GM18498 (cell line): Measurements from ENCODE around the gene TRAPPC13.
"Not testable (repeated sequence)": the region's sequence is repeated elsewhere in the genome, so short reads cannot be mapped to it uniquely, and the experiment has no call there.

Experiments
- ATAC-seq: cut with Tn5 transposase; IDR thresholded peaks from one replicate; pipeline ENCODE4 v1.9.1; 2021; ENCODE audit warnings: mild to moderate bottlenecking, moderate library complexity; ENCODE audit not compliant: unreplicated experiment

The TRAPPC13 gene, protein sequence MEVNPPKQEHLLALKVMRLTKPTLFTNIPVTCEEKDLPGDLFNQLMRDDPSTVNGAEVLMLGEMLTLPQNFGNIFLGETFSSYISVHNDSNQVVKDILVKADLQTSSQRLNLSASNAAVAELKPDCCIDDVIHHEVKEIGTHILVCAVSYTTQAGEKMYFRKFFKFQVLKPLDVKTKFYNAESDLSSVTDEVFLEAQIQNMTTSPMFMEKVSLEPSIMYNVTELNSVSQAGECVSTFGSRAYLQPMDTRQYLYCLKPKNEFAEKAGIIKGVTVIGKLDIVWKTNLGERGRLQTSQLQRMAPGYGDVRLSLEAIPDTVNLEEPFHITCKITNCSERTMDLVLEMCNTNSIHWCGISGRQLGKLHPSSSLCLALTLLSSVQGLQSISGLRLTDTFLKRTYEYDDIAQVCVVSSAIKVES

DNA sequence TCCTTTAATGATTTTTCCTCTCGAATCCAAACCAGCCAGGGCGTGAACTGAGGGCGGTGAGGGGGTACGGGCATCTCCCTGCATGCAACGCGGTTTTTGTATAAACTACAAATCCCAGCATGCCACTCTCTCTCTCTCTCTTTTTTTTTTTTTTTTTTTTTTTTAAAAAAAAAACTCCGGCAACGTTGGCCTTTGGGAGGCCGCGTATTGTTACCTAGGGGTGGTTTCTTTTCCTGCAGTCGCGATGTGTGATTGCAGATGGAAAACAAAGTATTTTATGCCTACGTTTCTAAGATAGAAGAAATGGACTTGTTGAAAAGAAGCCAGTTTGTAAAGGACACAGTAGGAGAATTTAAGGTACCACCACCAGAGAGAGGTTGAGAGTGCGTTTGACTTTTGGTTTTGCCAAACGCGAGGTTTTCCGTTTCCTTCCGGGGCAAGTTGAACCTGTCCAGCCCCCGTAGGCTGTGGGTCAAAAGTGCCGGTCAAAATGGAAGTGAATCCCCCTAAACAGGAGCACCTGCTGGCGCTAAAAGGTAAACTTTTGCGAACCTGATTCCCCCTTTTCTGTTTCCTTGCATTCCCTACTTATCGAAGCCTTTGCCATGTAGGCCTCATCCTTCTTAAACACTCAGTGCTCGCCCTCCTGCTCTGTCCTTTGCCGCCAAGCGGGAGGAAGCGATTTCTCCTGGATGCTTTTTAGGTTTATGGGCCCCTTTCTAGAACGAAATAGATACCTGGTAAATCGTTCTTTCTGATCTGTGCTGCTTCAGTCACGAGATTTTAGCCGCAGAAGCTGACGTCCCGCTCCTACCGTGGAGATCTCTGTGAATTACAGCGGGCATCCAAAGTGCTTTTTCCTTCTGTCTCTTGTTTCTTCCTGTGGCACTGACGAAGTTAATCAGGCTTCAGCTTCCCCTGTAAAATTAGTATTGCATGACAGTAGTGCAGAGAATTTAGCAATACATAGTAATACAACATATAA lies at the start of gene TRAPPC13, which contains the start of gene SHLD3:
Gene TRAPPC13 (plus strand): TSS at position 457 of the 985 bp plus-strand sequence. CDS start 34 bp downstream, at position 491.
Gene SHLD3 (plus strand): TSS at position 457 of the 985 bp plus-strand sequence. CDS start 4,561 bp downstream, outside the sequence.
- peak; percentile 76 for ATAC-seq

DNA sequence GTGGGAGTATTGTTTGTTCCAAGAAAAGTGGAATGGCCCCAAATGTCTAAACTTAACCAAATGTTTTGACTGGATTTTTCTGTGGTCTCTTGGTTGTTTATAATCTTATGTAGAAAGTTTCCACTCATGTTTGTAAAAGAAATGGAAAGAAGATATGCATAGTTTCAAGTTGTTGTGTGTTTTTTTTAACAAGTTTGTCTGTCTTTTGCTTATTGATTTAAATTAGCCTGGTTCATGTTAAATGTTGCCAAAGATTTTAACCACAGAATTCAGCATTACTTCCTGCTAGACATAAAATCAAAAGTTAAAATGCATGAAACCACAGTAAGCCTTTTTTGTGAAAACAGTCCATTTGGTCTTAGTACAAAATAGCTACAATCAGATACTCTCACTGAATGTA lies 47.7 kb upstream of the TRAPPC13 start:
- ATAC-seq = no peak

DNA sequence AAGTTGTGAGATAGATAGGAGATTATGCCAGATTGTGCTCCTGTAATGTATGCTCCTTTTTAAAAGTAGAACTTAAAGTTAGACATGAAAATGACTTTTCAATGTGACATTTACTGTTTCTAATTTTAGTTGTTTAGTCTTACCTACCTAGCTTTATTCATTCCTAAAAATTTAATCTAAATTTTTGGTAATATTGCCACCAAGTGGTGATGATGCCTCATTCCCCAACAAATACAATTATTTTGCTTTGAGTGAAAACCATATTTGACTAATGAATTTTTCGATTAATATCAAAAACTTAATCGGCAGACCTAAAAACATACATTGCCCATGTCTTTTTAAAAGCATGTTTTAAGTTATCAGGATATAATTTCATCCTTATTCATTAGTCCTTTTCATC lies 36.1 kb upstream of the TRAPPC13 start:
- no peak for ATAC-seq

DNA sequence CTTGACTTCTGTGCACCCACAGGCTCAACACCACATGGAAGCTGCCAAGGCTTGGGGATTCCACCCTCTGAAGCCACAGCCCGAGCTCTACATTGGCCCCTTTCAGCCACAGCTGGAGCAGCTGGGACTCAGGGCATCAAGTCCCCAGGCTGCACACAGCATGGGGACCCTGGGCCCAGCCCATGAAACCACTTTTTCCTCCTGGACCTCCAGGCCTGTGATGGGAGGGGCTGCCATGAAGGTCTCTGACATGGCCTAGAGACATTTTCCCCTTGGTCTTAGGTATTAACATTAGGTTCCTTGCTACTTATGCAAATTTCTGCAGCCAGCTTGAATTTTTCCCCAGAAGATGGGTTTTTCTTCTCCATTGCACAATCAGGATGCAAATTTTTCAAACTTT lies 23.1 kb upstream of the TRAPPC13 start:
- not testable (repeated sequence) for ATAC-seq

DNA sequence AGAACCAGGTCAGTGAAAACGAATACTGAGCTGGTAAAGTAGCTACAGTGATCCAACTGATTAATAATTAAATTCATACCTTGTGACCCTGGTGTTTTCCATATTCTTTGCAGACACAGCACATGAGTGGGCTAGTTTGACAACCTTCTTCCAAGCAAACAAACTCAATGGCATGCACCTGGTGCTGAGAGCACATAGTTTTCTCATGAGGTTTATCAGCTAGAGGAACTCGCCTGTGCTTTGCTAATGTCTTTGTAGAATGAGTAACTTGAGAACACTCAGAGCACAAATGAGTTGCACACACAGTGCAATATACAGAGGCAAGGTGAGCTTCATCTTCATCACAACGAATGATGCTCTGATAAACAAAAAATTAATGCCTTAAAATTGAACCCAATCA lies 13.3 kb upstream of the TRAPPC13 start:
- no peak for ATAC-seq

DNA sequence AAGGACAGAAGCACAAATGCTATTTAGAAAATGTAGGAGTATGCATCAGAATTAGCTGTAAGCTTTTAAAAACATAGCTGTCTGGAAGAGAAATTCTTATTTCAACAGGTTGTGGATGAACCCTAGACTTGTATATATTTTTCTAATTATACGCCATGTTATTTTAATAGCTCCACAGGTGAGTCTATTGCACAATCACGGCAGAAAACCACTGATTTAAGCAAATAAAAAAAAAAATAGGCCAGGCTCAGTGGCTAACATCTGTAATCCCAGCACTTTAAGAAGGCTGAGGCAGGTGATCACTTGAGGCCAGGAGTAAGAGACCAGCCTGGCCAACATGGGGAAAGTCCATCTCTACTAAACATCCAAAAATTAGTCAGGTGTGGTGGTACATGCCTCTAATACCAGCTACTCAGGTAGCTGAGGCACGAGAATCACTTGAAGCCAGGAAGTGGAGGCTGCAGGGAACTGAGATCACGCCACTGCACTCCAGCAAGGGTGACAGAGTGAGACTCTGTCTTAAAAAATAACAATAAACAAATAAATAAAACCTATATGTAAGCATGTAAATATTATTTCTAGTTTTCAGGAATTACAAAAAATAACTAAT lies 12.4 kb upstream of the TRAPPC13 start:
- no peak for ATAC-seq

DNA sequence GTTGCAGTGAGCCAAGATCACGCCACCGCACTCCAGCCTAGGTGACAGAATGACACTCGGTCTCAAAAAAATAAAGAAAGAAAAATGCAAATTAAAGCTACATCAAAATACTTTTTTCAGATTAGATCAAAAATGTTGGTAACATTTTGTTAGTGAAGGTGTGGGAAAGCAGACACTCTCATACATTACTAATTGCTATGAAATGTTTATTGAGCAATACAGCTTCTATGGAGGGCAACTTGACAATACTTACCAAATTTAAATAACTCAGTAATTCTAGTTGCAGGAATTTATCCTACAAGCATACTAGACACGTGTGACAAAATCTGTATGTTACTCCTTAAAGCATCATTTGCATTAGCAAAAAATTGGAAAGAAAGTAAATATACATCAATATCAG lies 4.8 kb upstream of the TRAPPC13 start:
- no peak for ATAC-seq

DNA sequence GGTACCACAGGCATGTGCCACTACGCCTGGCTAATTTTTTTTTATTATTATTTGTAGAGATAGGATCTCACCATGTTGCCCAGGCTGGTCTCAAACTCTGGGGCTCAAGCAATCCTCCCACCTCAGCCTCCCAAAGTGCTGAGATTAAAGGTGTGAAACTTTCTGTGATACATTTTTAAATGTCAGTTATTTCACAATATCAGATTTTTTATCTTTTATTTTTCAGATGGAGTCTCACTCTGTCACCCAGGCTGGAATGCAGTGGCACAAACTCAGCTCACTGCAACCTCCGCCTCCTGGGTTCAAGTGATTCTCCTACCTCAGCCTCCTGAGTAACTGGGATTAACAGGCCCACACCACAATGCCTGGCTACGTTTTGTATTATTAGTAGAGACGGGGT lies 2.9 kb upstream of the TRAPPC13 start:
- not testable (repeated sequence) for ATAC-seq

DNA sequence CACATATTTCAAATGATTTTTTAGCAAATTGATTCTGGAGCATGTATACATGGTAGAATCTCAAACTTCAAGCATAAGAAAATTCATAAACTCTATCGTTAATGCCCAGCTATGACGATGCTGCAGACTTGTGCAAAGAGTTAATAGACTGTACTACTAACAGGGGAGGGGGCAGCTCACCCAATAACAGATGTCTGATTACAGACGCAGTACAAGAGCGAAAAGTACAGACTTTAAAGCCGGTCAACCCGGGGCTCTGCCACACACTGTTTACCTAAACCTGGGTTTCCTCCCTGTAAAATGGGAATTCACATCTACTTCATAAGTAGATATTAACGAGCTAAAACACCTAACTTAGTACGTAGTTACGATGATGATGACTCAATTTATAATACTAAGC lies 1.3 kb upstream of the TRAPPC13 start:
- ATAC-seq = no peak

DNA sequence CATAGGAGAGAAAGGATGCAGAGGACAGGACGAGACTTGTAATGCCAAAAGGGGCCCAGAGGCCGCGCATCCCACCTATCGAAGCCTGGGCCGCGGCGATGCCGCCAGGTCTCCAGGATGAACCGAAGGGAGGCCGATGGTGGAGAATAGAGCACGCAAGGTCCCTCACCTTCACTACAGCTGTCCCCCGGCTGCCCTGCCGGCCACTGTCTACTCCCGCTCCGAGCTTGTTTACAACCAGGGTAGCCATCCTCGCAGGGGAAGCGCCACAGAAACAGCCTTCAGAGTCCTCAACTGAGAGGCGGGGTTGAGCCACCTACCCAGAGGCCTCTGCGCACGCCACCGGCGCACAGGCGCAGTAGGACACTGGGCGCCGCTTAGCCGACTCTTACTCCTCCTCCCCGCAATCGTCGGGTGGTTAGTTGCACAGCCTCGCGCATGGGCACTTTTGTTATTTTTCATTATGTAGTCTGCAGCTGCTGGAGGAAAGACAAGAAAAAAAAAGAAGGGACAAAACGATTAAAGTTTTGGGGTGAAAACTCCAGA lies 729 bp upstream of the TRAPPC13 start, which contains the start of gene TRIM23:
Gene TRIM23 (minus strand): TSS at position 309 of the 546 bp plus-strand sequence. CDS start 59 bp downstream, at position 250.
- peak; percentile 95 for ATAC-seq

DNA sequence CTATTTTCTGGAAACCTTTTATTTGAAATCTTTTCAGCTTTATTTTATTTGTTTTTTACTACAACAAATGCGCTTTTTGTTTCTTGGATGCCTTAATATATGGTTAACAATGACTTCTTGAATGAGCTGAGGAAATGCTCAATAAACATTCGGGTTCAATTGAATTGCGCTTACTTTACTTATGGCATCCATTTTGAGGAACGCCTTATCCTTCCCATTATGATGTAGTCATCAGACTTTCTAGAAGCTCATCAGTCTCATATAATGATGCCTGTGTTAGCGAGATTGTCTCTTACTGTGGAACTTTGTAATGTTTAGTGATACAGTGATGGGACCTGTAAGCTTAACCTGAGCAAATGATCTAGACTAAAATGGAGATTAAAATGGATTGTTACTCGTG lies 916 bp downstream of the TRAPPC13 start:
- no peak for ATAC-seq

DNA sequence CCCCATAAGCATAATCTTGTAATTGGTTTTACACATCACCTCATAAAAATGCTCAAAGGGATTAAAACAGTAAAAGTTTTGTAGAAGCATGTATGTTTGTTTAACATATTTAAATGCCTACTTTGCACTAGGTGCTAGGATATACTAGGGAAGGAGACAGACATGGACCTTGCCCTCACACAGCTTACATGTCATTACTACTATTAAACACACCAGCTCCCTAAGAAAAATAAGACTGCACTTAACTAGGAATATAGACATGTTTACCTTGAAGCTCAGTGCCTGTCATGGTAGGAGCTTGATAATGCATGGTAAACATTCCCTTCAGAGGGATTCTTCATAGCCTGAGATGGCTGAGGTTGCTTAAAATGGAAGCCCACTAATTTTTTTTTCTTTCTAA lies 6.2 kb downstream of the TRAPPC13 start:
- no peak for ATAC-seq

DNA sequence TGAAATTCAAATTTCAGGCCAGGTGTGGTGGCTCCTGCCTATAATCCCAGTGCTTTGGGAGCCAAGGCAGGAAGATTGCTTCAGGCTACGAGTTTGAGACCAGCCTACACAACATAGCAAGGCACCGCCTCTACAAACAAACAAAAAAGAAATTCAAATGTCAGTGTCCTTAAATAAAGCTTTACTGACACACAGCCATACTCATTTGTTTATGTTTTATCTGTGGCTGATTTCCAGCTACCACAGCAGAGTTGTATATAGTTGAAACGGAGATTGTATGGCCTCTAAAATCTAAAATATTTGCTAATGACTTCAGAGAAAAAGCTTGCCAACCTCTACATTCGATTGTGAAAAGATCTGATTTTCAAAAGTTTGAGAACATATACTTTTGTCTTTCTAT lies 15.4 kb downstream of the TRAPPC13 start:
- ATAC-seq = no peak

DNA sequence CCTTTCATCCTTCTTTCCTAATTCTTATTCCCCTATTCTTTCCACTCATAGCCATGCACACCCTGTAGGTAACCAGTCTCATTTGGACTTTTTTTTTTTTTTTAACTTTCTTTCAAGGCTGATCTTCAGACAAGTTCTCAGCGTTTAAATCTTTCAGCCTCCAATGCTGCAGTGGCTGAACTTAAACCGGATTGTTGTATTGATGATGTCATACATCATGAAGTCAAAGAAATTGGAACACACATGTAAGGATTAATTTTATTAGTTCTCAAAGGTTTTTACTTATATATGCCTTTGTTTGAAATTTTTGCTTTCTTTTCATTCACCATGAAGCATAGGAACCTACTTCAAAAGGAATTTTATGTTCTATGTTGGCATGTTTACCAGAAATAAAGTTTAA lies 22.1 kb downstream of the TRAPPC13 start:
- ATAC-seq = no peak

DNA sequence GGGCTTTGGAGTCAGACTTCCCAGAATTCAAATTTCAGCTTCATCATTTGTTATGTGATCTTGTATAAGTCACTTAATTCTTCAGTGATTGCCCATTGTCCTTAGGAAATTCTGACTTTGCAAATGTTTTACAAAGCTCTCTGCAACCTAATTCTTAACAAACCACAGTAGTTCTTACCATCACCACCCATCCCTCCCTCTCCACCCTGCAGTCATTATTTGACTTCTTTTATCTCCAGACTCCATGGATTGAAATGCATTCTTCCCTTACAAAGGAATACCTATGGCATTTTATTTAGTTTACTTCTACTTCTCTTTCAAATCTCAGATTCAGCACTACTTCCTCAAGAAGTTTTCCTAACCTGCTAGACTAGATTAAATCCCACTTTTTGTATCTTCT lies 23.1 kb downstream of the TRAPPC13 start:
- no peak for ATAC-seq

DNA sequence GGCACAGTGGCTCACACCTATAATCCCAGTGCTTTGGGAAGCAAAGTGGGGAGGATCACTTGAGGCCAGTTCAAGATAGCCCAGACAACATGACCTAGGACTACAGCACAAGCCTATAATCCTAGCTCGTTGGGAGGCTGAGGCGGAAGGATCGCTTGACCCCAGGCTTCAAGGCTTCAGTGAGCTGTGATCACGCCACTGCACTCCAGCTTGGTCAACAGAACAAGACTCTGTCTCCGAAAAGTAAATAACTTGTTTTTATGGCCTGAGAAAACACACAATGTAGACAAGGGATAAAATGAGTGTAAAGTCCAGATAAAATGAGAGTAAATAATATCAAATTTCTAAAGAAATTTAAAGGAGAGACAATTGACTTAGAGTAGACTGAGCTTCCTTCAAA lies 26.3 kb downstream of the TRAPPC13 start:
- ATAC-seq = no peak

DNA sequence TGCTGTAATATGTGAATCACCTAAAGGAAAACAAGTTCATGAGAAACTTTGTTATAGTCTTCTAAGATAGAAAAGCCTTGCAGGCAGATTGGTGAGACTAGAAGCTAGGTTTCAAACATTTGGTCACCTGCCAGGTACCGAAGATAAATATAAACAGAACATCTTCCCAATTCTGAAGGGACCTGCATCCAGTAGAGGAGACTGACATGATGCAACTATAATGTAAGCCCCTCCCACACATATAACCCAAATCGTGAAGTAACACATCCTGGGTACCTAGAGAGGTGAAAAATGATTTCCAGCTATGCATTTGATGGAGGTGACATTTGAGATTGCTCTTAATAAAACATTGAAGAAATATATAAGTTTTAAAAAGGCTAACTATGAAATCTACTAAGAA lies 29.9 kb downstream of the TRAPPC13 start:
- no peak for ATAC-seq

DNA sequence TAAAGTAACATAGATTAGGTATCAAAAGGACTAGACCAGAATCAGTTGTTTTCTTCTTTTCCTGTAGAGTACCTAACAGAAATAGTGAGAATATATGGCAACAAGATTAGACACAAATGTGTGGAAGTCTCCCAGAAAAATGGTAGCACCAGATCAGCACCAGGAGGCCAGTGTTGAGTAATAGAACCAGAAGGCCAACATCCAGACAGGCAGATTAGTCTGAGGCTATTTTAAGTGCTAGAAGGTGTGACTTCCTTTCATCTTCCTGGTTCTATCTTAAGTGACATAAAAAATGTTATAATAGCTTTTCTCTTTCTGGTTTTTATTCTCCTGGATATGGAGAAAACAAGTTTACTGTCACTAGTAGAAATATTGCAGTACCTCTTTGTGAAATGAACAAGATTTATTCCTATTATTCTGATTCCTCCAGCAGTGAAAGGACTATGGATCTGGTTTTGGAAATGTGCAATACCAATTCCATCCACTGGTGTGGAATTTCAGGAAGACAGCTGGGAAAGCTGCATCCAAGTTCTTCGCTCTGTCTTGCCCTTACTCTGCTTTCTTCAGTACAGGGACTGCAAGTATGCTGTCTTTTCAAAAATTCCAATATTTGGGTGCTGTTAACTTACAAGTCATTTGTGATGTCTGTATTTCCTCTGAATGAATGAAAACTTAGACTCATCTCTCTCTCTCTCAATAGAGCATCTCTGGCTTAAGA lies 39.1 kb downstream of the TRAPPC13 start:
- ATAC-seq = no peak

DNA sequence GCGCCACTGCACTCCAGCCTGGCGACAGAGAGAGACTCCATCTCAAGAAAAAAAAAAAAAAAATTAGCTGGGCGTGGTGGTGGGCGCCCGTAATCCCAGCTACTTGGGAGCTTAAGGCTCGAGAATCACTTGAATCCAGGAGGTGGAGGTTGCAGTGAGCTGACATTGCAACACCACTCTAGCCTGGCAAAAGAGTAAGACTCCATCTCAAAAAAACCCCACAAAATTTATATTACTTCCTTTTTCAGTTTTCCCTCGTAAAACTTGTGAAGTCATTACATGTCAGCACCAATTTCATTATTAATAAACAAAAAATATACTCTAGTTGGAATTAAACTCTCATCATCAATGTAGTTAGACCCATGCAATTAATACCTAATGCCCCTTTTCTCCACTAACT lies 43.9 kb downstream of the TRAPPC13 start:
- ATAC-seq = no peak

DNA sequence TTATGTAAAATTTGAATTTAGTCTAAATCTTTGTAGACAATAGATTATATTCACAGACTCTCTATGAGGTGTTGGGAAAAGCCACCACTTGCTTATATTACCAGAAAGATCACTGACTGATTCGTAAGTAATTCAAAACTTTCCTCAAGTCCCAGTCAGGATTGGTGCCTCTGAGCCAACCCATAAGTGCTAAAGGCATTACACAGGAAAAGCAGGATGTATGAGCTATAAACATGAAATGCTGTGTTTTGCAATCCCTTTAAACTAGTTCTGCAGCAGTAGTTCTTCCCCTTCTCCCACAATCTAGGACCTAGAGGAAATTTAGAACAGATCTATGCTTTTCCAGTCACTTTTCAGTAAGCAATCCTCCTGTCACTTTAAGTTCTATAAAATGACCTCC lies 48.0 kb downstream of the TRAPPC13 start:
- ATAC-seq = no peak
